Heart left ventricle (tissue), 13 donors: ENCODE measurements around the gene RANBP10.

Experiments used
- CTCF ChIP-seq, 12 donors: fragments of 200-600 bp; sonication (generic) in 4 of 12; IDR thresholded peaks; one replicate each; pipeline versions ENCODE4 v1.5.0 to v1.8.0; 2018 to 2022; ENCODE audit warnings: antibody characterized with exemption in 12 of 12, mild to moderate bottlenecking in 5 of 12
- POLR2A ChIP-seq, 2 donors: fragments of 450-650 bp; IDR thresholded peaks; one replicate each; pipeline ENCODE4 v1.6.1; 2017; ENCODE audit warnings: antibody characterized with exemption in 2 of 2, mild to moderate bottlenecking in 2 of 2, moderate library complexity in 2 of 2
- donor health status: ischemic (EF 13 %, LVEDD 7.1; RV severe dilation, severe dysfunction).
- donor health status: DM: no; HTN: yes; CAD: no.
- donor health status: DM: no; HTN: no; CAD: no.
- donor health status: ischemic (EF 25% LVEDD 6.9; RV normal size, moderate dysfunction).
- donor health status: ischemic (EF 25% LVEDD 5.7; RV mildly dilated, moderate dysfunction).
- donor health status: ischemic (EF 35%, LVEDD 5.7; RV mildly dilated, moderate dysfunction).
- donor health status: nonischemic (EF 11% LVEDD 7.7; RV severe dilation, severe dysfunction).
- donor health status: DM: yes; HTN: yes; CAD: no.
- donor health status: PGD.
- donor health status: ischemic (EF 29% LVEDD 5.4; RV normal size, mild dysfunction).
- donor health status: nonischemic (EF 23%, LVEDD 6.1; RV moderate dilation, normal function).

- no peak for TF ChIP-seq CTCF (IDR thresholded peaks at IDR 0.05)
- no peak for TF ChIP-seq POLR2A (IDR thresholded peaks at IDR 0.05)
Measured at GRCh38 chr16:67828651-67829050, 22.3 kb upstream of the RANBP10 start.
